A172 (cell line): ENCODE data around the gene SOBP. TPM values are rescaled to one million over a fixed set of nuclear protein-coding genes. Genes with fewer than 3 reads are reported as not detected.
A peak's percentile ranks its signal among the peaks of the same experiment; 100 is the strongest.

ENCODE experiments used
- DNase-seq: peaks from one replicate; pipeline ENCODE4 v3.0.0-alpha.2; 2015; ENCODE audit warnings: low spot score
- total RNA-seq: library from RNA; depleted of rRNA; stranded (reverse); fragments of >200 nt; shearing (Covaris generic); gene quantifications from 2 replicates; pipeline ENCODE4 v1.2.3, GENCODE V29; 2014

Gene SOBP
- total RNA-seq, 1 experiment from 2014 or later: not detected

- no peak for DNase-seq
These were observed 97.5 kb downstream of the SOBP start for GRCh38 chr6:107587451-107587850.

- DNase-seq: no peak
These were observed 99.3 kb downstream of the SOBP start for GRCh38 chr6:107589199-107589598.

- no peak for DNase-seq
These were observed 100.0 kb downstream of the SOBP start for GRCh38 chr6:107589934-107590333.

- DNase-seq: no peak
These were observed 100.5 kb downstream of the SOBP start for GRCh38 chr6:107590378-107590777.

DNA sequence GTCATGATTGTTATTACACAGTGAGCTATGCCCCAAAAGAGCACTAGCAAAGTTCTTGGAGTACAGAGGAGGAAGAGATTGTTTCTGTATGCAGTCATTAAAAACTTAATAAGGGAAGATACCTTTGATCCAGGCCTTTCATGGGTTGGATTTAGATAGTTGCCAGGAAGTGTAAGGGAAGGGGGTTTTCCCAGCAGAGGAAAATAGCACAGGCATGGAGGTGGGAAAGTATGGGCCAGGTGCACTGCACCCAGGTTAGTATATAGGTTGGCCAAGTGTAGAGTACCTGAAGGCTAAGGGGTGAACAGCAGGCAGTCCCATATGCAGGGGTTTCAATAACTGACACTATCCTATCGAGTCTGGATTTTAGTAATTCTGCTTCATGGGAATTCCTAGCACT is 101.4 kb downstream of the SOBP start:
- no peak for DNase-seq

DNA sequence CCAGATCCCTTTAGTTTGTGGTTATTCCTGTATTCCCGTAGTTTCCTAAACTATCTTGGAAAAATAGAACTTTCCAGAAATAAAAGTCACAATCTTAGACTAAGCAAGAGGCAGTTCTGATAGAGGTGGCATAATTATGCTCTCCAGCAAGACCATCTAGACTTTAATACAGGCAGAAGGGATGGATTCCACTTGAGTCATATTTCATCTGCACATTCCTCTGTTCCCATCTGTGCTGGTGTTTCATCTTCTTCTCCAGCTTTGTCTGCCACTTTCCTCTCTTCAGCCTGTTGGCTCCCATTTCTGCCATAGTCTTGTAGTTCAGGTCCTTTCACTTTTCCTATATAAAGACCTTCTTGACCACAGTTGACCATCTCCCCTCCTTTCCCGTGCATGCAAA is 102.9 kb downstream of the SOBP start:
- no peak for DNase-seq

- DNase-seq: no peak
These were observed 104.8 kb downstream of the SOBP start for GRCh38 chr6:107594736-107595135.

- DNase-seq: no peak
These were observed 108.2 kb downstream of the SOBP start for GRCh38 chr6:107598091-107598490.

GRCh38 chr6:107599043-107599442 is 109.1 kb downstream of the SOBP start:
- DNase-seq: no peak

- no peak for DNase-seq
These were observed 110.2 kb downstream of the SOBP start for GRCh38 chr6:107600121-107600520.

DNA sequence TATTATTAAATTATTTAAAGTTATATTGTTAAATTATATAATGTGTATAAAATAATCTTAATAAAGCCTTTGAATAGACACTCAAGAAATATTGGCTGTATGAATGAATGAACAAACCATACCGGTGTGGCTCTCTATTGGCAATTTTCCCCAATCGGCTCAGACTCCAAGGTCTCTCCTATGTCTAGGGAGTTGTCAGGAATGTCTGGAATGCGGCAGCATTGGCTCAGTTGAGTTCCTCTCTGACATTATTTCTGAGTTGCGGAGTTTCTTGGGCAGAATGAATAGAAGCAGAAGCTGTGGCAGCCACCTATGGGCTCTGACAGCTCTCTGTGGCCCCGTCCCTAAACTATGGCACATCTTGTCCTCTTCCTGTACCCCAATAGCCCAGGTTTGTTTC is 111.0 kb downstream of the SOBP start:
- DNase-seq: peak; percentile 66

DNA sequence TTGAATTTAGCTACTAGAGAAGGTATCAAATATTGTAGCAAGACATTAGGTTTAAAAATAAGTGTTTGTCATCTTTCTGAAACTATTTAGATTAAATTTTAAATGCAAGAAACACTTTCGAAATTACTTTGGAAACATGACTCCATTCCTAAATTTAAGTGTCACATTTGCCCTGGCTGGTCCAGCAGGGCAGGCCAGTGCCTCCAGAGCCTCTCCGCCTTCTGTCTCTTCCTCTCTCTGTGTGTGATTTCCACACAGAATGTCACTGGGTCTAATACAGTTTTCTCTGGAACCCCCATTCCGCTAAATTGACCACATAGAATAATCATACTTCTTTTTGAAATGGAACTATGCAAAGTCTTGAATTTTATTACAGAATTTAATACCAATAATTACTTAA is 111.5 kb downstream of the SOBP start:
- no peak for DNase-seq

GRCh38 chr6:107602321-107603005 is 112.5 kb downstream of the SOBP start:
- DNase-seq: no peak

- DNase-seq: no peak
These were observed 113.1 kb downstream of the SOBP start for GRCh38 chr6:107603006-107603370.

GRCh38 chr6:107604549-107604948 is 114.6 kb downstream of the SOBP start:
- DNase-seq: no peak

- no peak for DNase-seq
These were observed 116.5 kb downstream of the SOBP start for GRCh38 chr6:107606407-107606806.

DNA sequence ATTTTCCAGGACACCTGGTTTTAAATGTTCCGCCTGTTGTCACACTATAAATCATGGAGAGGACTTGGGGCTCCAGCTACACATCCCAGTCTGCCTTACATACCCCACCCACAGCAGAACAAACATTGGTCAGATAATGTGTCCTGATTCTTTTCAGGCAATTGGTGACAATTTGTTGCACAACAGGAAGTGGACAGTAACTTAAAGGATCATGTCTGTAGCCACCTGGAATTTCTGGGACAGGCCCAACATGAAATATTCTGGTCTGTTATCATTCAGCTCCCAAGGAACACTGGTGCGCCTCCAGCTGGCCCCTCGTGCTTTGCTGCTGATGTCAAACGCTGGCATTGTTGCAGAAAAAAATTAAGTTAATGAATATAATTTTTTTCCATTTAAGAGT is 117.2 kb downstream of the SOBP start:
- no peak for DNase-seq

DNA sequence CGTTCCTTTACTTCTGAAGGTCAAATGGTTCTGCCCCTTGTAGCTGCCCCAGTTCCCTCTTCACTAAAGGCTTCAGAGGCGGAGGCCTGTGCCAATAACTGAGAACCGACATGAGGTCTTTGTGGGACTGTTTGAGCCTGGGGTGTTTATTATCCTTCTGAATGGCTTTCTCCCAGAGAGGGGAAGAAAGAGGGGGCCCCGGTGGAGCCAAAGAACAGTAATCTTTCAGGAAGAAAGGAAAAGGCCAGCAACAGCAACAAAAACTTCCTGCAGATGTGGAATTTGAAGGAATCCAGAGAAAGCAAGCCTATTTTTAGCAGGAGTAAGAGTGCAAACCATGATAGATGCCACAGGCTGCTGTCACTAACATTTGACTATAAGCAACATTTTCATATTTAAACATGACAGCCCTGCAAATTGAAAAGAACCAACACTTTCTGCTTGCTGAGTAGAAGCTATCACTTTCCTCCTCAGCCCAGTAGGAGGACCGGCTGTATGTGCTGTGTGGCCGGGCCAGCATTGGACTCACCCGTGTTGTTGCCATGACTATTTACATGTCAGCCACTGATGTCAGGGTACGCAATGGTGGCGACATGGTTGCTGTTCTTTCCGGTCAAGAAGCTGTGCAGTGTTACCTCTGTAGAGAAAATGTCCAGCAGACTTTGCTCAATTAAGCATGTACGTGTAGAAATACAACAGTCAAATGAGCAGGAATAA is 121.3 kb downstream of the SOBP start:
- DNase-seq: no peak

- no peak for DNase-seq
These were observed 123.0 kb downstream of the SOBP start for GRCh38 chr6:107612762-107613415.

DNA sequence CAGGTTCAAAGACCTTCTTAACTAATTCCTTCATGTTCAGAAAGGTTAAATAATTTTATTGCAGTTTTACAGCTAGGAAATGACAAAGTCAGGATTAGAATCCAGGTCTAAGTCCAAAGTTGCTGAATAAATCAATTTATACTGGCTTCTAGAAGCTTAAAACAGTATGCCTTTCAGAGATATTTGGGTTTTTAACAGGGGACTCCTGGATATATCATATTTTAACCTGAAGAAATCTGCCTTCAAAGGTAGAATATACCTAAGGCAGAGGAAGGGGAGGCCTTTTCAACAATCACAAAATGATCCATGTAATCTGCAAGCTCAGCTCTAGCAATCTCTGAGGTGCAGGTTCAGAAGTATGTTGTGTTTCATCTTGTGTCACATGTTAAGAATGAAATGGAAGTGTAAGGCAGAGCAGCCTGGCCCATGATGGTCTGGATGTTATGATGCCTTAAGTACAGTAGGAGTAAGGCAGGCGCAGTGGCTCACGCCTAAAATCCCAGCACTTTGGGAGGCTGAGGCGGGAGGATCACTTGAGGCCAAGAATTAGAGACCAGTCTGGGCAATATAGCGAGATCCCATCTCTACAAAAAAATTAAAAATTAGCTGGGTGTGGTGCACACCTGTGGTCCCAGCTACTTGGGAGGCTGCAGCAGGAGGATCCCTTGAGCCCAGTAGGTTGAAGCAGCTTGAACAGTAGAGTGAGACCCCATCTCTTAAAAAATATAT is 123.9 kb downstream of the SOBP start:
- DNase-seq: no peak

GRCh38 chr6:107614828-107615227 is 124.9 kb downstream of the SOBP start:
- DNase-seq: no peak

DNA sequence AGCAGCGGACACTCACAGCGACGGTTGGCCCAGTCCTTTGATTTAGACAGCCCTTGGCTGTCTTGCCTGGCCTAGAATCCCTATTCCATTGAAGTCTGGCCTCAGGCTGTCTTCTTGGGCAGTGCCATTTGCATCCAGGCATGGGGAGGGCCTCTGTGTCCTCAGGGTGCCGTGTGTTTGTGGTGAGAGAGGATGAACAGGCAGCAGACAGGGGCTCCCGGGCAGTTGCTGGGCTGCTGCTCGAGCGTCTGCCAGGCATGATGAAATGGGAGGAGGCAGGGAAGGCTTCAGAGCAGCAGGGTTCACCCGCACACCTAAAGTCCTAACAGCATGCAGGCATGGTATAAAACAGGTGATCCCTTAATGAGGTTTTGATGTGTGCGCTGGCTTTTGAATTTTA is 126.9 kb downstream of the SOBP start:
- no peak for DNase-seq
